Glutamatergic neuron (in vitro differentiated cells): ENCODE data around the gene ORAI1. TPM values are rescaled to one million over a fixed set of nuclear protein-coding genes. Genes with fewer than 3 reads are reported as not detected.

Experiments used
- DNase-seq: peaks from one replicate; pipeline ENCODE4 v3.0.0; 2022
- H3K27ac Mint-ChIP-seq: one replicate; pipeline ENCODE4 v1.8.0; 2020; ENCODE audit warnings: mild to moderate bottlenecking, mixed read lengths, inconsistent platforms; ENCODE audit not compliant: unreplicated experiment
- H3K27me3 Mint-ChIP-seq: one replicate; pipeline ENCODE4 v1.8.0; 2020; ENCODE audit warnings: mild to moderate bottlenecking, moderate library complexity, mixed read lengths, inconsistent platforms; ENCODE audit not compliant: unreplicated experiment
- H3K36me3 Mint-ChIP-seq: one replicate; pipeline ENCODE4 v1.8.0; 2020; ENCODE audit warnings: mild to moderate bottlenecking, mixed read lengths, inconsistent platforms; ENCODE audit not compliant: unreplicated experiment
- H3K4me1 Mint-ChIP-seq: one replicate; pipeline ENCODE4 v1.8.0; 2020; ENCODE audit warnings: mild to moderate bottlenecking, low read depth, mixed read lengths, inconsistent platforms; ENCODE audit not compliant: unreplicated experiment
- H3K4me3 Mint-ChIP-seq: one replicate; pipeline ENCODE4 v1.8.0; 2020; ENCODE audit warnings: mild to moderate bottlenecking, mixed read lengths, inconsistent platforms; ENCODE audit not compliant: unreplicated experiment
- H3K9me3 Mint-ChIP-seq: one replicate; pipeline ENCODE4 v1.8.0; 2020; ENCODE audit warnings: mild to moderate bottlenecking, moderate library complexity, mixed read lengths, inconsistent platforms; ENCODE audit not compliant: unreplicated experiment
- total RNA-seq: library from RNA; stranded (reverse); fragmentation: NEBNext Ultra II Directional; extraction: Animal tissue kit (Norgen Biotek cat#: 25700); gene quantifications from one replicate; pipeline ENCODE4 v1.2.1, GENCODE V29; 2021; ENCODE audit not compliant: unreplicated experiment
- TF ChIP-seq, protein P1 (sequence below): fragments of 200-600 bp; sonication (generic); IDR thresholded peaks from one replicate; pipeline ENCODE4 v1.5.0; 2021; ENCODE audit not compliant: partially characterized antibody, unreplicated experiment

The ORAI1 gene
- total RNA-seq, 1 donor from 2014 or later: 15.9 TPM

DNA sequence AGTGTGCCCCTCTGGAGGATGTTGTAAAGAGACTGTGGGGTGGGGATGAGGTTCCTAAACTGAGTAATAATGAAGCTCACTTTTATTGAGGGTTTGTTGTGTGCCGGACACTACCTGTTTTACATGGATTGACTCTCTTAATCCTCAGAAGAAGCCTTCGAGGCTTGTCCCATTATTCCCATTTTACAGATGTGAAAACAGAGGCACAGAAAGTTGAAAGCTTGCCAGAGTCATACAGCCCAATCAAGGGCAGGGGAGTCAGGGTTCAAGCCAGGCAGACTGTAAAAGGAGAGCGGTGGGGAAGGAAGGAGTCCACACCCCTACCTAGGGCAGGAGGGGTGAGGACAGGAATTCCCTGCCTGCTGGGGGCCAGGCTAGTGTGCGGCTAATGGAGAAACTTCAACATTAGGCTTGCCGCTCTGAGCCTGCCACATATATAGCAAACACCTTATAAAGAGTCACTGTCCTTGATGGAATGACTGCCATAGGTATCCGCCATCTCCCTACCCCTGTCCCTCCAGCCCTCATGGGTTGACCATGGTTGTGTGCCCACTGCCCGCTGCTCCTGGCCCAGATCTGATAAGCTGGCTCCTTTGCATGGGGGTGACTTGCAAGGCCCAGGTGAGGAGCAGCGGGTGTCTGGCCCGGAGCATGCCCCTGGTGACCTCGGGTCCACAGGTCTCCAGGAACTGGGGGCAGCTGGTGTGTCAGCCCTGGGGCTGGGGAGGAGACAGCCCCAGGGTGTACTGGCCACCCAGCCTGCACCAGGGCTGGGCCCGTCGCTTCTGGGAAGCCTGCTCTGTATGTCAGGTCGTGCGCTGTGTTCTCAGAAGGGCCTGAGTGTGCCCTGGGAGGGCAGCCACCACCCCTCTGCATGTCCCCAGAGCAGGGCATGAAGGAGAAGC, 12.2 kb downstream of the ORAI1 start:
- TF ChIP-seq, protein P1, sequence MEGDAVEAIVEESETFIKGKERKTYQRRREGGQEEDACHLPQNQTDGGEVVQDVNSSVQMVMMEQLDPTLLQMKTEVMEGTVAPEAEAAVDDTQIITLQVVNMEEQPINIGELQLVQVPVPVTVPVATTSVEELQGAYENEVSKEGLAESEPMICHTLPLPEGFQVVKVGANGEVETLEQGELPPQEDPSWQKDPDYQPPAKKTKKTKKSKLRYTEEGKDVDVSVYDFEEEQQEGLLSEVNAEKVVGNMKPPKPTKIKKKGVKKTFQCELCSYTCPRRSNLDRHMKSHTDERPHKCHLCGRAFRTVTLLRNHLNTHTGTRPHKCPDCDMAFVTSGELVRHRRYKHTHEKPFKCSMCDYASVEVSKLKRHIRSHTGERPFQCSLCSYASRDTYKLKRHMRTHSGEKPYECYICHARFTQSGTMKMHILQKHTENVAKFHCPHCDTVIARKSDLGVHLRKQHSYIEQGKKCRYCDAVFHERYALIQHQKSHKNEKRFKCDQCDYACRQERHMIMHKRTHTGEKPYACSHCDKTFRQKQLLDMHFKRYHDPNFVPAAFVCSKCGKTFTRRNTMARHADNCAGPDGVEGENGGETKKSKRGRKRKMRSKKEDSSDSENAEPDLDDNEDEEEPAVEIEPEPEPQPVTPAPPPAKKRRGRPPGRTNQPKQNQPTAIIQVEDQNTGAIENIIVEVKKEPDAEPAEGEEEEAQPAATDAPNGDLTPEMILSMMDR: no peak
- Mint-ChIP-seq H3K9me3 (peaks cover 2% of the 10 kb centered on the region), H3K27me3 (peaks cover 2% of the 10 kb centered on the region), H3K36me3 (no peaks in the 10 kb centered on the region), H3K27ac (no peak overlapping the region), H3K4me1 (no peaks in the 10 kb centered on the region), H3K4me3 (no peak overlapping the region)
- no peak for DNase-seq

DNA sequence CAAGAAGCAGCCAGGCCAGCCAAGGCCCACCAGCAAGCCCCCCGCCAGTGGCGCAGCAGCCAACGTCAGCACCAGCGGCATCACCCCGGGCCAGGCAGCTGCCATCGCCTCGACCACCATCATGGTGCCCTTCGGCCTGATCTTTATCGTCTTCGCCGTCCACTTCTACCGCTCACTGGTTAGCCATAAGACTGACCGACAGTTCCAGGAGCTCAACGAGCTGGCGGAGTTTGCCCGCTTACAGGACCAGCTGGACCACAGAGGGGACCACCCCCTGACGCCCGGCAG, 15.0 kb downstream of the ORAI1 start:
- DNase-seq: no peak
- no peak overlapping the region for H3K27ac Mint-ChIP-seq
- H3K4me3 Mint-ChIP-seq: no peak overlapping the region
- no peaks in the 10 kb centered on the region for H3K4me1 Mint-ChIP-seq
- peaks cover 2% of the 10 kb centered on the region for H3K27me3 Mint-ChIP-seq
- no peaks in the 10 kb centered on the region for H3K36me3 Mint-ChIP-seq
- TF ChIP-seq, protein P1: no peak
- H3K9me3 Mint-ChIP-seq: peaks cover 2% of the 10 kb centered on the region

DNA sequence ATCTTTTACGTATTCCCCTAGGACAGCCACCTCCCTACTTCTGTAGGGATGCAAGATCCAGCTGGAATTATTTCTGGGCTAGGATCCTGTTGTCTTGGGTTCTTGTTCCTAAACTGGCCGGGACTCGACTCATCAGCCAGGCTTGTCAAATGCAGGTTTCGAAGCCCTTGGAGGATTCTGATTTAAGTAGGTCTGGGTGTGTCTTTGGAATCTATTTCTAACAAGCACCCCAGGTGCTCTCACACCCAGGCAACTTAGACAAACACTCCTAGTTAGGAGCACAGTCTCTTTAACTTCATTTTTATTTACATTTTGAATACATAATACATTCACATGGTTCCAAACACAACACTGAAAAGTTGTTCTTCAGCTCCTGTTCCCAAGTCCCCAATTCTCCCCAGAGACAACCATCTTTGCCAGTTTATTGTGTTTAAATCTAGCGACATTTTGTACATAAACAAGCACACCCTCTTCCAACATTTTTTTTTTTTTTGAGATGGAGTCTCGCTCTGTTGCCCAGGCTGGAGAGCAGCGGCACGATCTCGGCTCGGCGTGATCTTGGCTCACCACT, 22.2 kb downstream of the ORAI1 start:
- Mint-ChIP-seq H3K4me1 (no peaks in the 10 kb centered on the region), H3K27me3 (peaks cover 2% of the 10 kb centered on the region), H3K4me3 (no peak overlapping the region), H3K36me3 (no peaks in the 10 kb centered on the region), H3K27ac (no peak overlapping the region), H3K9me3 (peaks cover 3% of the 10 kb centered on the region)
- no peak for DNase-seq
- TF ChIP-seq, protein P1: no peak

DNA sequence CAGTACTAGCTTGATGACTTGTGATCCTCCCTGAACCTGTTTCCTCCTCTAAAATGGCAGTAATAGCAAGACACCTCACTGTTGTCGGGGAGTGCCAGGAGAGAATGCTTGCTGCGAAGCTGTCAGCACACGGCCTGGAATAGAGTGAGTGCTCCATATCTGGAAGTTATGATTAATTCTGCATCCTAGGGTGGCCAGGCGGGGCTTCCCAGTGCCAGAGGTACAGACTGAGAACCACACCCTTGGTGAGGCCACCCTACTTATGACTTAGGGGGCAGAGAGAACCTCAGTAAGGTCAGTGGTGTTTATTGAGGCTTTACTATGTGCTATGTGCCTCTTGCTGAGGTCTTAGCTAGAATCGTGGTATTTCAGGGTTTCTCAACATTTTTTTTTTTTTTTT, 23.0 kb downstream of the ORAI1 start:
- no peak overlapping the region for H3K4me3 Mint-ChIP-seq
- no peaks in the 10 kb centered on the region for H3K36me3 Mint-ChIP-seq
- TF ChIP-seq, protein P1: no peak
- DNase-seq: no peak
- H3K4me1 Mint-ChIP-seq: no peaks in the 10 kb centered on the region
- H3K9me3 Mint-ChIP-seq: peaks cover 3% of the 10 kb centered on the region
- peaks cover 2% of the 10 kb centered on the region for H3K27me3 Mint-ChIP-seq
- no peak overlapping the region for H3K27ac Mint-ChIP-seq

DNA sequence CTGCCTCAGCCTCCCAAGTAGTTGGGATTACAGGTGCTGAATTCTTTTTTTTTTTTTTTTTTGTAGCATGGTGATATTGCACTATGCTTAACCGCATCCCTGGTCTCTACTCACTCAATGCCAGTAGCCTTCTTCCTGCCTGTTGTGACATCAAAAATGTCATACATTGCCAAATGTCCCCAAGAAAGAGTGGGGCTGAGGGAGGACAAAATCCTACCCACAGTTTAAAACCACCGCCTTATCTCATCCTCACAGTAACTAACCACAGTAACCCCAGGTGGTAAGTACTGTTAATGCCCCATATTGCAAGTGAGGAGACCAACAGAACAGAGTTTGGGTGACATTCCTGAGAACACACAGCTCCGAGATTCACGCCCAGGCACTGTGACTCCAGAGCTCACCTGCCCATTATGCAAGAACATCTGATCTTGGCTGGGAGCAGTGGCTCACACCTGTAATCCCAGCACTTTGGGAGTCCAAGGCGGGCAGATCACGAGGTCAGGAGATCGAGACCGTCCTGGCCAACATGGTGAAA, 23.6 kb downstream of the ORAI1 start:
- peaks cover 2% of the 10 kb centered on the region for H3K27me3 Mint-ChIP-seq
- no peaks in the 10 kb centered on the region for H3K4me1 Mint-ChIP-seq
- peaks cover 3% of the 10 kb centered on the region for H3K9me3 Mint-ChIP-seq
- H3K36me3 Mint-ChIP-seq: no peaks in the 10 kb centered on the region
- H3K27ac Mint-ChIP-seq: no peak overlapping the region
- H3K4me3 Mint-ChIP-seq: no peak overlapping the region
- DNase-seq: no peak
- TF ChIP-seq, protein P1: no peak
